Measurements from ENCODE around the gene OPCML. TPM values are rescaled to one million over a fixed set of nuclear protein-coding genes. Genes with fewer than 3 reads are reported as not detected.
A peak's percentile ranks its signal among the peaks of the same experiment; 100 is the strongest.

Gene OPCML
- total and polyA plus RNA-seq, 4 donors: under 0.01 to 0.01 TPM; not detected in 2

DNA sequence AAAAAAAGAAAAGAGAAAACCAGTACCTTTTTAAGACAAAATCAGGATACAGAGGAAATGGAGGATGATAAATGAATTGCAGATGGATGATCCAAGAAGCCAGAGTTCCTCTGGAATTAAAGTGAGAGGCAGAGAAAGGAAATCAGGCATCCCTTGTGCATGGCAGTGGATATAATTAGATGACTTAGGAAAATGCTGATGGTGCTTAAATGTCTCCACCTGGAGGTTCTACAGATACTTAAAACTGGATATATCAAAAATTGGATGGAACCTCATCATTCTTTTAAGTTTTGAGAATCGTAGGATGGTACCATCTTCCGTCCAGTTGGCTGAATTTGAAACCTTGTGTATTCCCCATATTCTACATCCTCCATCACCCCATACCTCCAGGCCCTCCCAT lies 1121.9 kb downstream of the OPCML start:
- TF ChIP-seq RAD21 (IDR thresholded peaks at IDR 0.05): peak in 1 of 2 donors; percentile 13
- no peak for TF ChIP-seq FOXA2 (IDR thresholded peaks at IDR 0.05)
- 79% methylated on average over 2 of the region's 2 CpGs for WGBS
- DNase-seq (ENCODE audit: low spot score): no peak
- H3K27ac ChIP-seq (ENCODE audit: low read depth in 1 of 2, low read length in 2 of 2): no peak overlapping the region
- H3K4me3 ChIP-seq (ENCODE audit: low read depth in 1 of 3, low read length in 3 of 3): no peak overlapping the region
- no peaks in the 10 kb centered on the region for H3K9me3 ChIP-seq (ENCODE audit: control insufficient read depth in 4 of 4, low read length in 3 of 4)
- no peak overlapping the region for H3K9ac ChIP-seq (ENCODE audit: low read depth in 1 of 2, low read length in 2 of 2)
- no peaks in the 10 kb centered on the region for H3K36me3 ChIP-seq (ENCODE audit: control insufficient read depth in 4 of 4, insufficient read depth in 3 of 4, low read depth in 1 of 4, low read length in 3 of 4)
- no peaks in the 10 kb centered on the region for H3K4me1 ChIP-seq (ENCODE audit: control insufficient read depth in 4 of 4, insufficient read depth in 4 of 4, low read length in 3 of 4)
- H3K27me3 ChIP-seq (ENCODE audit: control insufficient read depth in 4 of 4, insufficient read depth in 4 of 4, low read length in 3 of 4): peaks cover 0 to 3% (median 0%) of the 10 kb centered on the region in 4 donors

DNA sequence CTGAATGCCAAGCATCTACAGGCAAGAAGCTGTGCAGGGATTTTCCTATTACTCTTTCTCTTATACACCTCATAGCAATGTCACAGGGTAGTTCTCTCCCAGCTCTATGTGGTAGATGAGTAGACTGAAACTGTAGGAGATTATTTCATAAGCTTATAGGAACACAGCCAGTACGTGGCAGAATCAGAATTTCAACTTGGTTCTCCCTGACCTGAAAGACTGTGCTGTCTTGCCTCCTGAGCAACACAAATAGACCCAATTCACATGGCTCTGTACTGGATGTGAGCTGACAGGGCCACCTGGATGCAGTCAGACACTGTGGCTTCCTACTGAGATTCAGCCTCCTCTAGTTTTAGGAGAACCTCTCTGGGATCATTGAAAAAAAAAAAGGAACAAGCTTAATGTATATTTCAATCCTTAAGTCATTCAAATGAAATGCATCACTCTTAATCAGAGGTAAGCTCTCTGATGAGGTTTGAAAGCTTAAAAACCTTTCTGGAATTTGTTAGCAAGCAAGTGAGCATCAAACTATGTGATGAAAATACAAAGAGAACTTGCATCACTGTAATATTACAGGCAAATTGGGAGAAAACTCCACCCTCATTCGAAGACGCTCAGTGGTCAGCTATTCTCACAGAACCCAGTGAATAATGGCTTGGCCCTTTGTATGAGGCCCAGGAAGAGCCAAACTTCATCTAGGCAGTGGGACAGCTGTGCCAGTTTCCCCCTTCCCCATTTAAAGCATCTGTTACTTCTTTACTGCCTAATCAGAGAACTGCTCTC lies 1122.5 kb downstream of the OPCML start:
- no peak overlapping the region for H3K27ac ChIP-seq (ENCODE audit: low read depth in 1 of 2, low read length in 2 of 2)
- H3K9ac ChIP-seq (ENCODE audit: low read depth in 1 of 2, low read length in 2 of 2): no peak overlapping the region
- WGBS: 83% methylated on average over 3 of the region's 3 CpGs
- TF ChIP-seq, protein P1, sequence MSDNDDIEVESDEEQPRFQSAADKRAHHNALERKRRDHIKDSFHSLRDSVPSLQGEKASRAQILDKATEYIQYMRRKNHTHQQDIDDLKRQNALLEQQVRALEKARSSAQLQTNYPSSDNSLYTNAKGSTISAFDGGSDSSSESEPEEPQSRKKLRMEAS (IDR thresholded peaks at IDR 0.05): no peak
- TF ChIP-seq, protein P2, sequence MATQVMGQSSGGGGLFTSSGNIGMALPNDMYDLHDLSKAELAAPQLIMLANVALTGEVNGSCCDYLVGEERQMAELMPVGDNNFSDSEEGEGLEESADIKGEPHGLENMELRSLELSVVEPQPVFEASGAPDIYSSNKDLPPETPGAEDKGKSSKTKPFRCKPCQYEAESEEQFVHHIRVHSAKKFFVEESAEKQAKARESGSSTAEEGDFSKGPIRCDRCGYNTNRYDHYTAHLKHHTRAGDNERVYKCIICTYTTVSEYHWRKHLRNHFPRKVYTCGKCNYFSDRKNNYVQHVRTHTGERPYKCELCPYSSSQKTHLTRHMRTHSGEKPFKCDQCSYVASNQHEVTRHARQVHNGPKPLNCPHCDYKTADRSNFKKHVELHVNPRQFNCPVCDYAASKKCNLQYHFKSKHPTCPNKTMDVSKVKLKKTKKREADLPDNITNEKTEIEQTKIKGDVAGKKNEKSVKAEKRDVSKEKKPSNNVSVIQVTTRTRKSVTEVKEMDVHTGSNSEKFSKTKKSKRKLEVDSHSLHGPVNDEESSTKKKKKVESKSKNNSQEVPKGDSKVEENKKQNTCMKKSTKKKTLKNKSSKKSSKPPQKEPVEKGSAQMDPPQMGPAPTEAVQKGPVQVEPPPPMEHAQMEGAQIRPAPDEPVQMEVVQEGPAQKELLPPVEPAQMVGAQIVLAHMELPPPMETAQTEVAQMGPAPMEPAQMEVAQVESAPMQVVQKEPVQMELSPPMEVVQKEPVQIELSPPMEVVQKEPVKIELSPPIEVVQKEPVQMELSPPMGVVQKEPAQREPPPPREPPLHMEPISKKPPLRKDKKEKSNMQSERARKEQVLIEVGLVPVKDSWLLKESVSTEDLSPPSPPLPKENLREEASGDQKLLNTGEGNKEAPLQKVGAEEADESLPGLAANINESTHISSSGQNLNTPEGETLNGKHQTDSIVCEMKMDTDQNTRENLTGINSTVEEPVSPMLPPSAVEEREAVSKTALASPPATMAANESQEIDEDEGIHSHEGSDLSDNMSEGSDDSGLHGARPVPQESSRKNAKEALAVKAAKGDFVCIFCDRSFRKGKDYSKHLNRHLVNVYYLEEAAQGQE (IDR thresholded peaks at IDR 0.05): no peak
- no peak for TF ChIP-seq SP1 (IDR thresholded peaks at IDR 0.05)
- no peak for TF ChIP-seq FOXA2 (IDR thresholded peaks at IDR 0.05)
- no peak for TF ChIP-seq GABPA (IDR thresholded peaks at IDR 0.05 in 1 of 2, conservative IDR thresholded peaks at IDR 0.05 in 1 of 2)
- TF ChIP-seq YY1 (IDR thresholded peaks at IDR 0.05): no peak
- no peak for TF ChIP-seq RXRA (IDR thresholded peaks at IDR 0.05)
- TF ChIP-seq NR2F2 (IDR thresholded peaks at IDR 0.05): no peak
- no peak for TF ChIP-seq RAD21 (IDR thresholded peaks at IDR 0.05)
- no peak for TF ChIP-seq EGR1 (IDR thresholded peaks at IDR 0.05; ENCODE audit: low read depth in 2 of 2)
- TF ChIP-seq, protein P3, sequence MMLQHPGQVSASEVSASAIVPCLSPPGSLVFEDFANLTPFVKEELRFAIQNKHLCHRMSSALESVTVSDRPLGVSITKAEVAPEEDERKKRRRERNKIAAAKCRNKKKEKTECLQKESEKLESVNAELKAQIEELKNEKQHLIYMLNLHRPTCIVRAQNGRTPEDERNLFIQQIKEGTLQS (IDR thresholded peaks at IDR 0.05): no peak
- TF ChIP-seq HNF4A (conservative IDR thresholded peaks at IDR 0.05): no peak
- TF ChIP-seq HNF4G (IDR thresholded peaks at IDR 0.05): no peak
- TF ChIP-seq, protein P4, sequence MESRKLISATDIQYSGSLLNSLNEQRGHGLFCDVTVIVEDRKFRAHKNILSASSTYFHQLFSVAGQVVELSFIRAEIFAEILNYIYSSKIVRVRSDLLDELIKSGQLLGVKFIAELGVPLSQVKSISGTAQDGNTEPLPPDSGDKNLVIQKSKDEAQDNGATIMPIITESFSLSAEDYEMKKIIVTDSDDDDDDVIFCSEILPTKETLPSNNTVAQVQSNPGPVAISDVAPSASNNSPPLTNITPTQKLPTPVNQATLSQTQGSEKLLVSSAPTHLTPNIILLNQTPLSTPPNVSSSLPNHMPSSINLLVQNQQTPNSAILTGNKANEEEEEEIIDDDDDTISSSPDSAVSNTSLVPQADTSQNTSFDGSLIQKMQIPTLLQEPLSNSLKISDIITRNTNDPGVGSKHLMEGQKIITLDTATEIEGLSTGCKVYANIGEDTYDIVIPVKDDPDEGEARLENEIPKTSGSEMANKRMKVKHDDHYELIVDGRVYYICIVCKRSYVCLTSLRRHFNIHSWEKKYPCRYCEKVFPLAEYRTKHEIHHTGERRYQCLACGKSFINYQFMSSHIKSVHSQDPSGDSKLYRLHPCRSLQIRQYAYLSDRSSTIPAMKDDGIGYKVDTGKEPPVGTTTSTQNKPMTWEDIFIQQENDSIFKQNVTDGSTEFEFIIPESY (IDR thresholded peaks at IDR 0.05): no peak
- H3K27me3 ChIP-seq (ENCODE audit: control insufficient read depth in 4 of 4, insufficient read depth in 4 of 4, low read length in 3 of 4): peaks cover 0 to 3% (median 0%) of the 10 kb centered on the region in 4 donors
- H3K36me3 ChIP-seq (ENCODE audit: control insufficient read depth in 4 of 4, insufficient read depth in 3 of 4, low read depth in 1 of 4, low read length in 3 of 4): no peaks in the 10 kb centered on the region
- DNase-seq (ENCODE audit: low spot score): no peak
- H3K4me3 ChIP-seq (ENCODE audit: low read depth in 1 of 3, low read length in 3 of 3): no peak overlapping the region
- H3K9me3 ChIP-seq (ENCODE audit: control insufficient read depth in 4 of 4, low read length in 3 of 4): no peaks in the 10 kb centered on the region
- H3K4me1 ChIP-seq (ENCODE audit: control insufficient read depth in 4 of 4, insufficient read depth in 4 of 4, low read length in 3 of 4): no peaks in the 10 kb centered on the region
